GM19025 (cell line): Measurements from ENCODE around the gene MYBPHL.
"Not testable (repeated sequence)": the region's sequence is repeated elsewhere in the genome, so short reads cannot be mapped to it uniquely, and the experiment has no call there.

ENCODE experiments used
- ATAC-seq: cut with Tn5 transposase; IDR thresholded peaks from one replicate; pipeline ENCODE4 v1.9.1; 2021; ENCODE audit warnings: mild to moderate bottlenecking, low read depth, moderate library complexity; ENCODE audit not compliant: unreplicated experiment

MYBPHL gene

GRCh38 chr1:109307274-109308021 lies 637 bp upstream of the MYBPHL start:
- no peak for ATAC-seq

DNA sequence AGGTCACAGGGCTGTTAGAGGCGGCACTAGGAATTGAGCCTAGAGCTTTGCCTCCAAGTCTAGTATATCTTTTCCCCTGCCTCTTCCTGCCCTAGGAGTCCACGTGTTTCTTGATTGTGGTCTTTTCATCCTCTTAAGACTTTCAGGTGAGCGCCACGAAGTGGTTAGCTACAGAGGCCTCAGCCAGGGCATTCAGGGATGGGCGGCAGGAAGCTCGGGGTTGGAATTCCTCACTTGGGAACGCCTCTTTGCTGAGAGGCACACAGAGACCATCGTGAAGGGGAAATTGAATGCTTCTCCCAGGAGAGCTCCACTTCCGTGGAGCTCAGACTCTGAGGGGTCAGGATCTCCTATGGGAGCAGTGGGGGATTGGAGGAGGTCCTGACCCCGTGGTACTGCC lies 820 bp downstream of the MYBPHL start:
- not testable (repeated sequence) for ATAC-seq

- ATAC-seq, result no peak
Measured at GRCh38 chr1:109304226-109304920, 2.4 kb downstream of the MYBPHL start.

- no peak for ATAC-seq
Measured at GRCh38 chr1:109301874-109302273, 4.9 kb downstream of the MYBPHL start.

DNA sequence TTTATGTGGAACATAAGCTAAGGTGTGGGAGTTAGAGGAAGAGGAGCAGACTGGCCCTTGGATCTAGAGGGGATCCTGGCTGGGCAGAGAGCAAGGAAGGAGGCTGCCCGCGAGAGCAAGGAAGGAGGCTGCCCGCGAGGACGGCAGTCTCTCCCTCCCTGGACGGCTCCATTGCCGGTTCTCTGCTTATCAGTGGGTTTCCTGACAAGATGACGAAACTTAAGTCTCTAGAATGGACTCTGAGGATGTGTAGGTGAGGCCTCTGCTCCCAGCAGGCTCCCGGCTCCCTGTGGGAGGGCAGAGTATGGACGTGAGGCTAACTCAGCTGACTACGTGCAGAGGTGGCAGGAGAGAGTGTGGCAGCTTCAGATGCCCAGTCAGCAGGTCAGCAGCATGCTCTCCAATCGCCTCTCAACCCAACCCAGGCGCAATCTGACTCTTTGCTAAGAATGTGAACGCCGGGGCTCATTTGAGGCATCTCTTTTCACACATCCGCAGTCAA lies 6.1 kb downstream of the MYBPHL start:
- no peak for ATAC-seq

DNA sequence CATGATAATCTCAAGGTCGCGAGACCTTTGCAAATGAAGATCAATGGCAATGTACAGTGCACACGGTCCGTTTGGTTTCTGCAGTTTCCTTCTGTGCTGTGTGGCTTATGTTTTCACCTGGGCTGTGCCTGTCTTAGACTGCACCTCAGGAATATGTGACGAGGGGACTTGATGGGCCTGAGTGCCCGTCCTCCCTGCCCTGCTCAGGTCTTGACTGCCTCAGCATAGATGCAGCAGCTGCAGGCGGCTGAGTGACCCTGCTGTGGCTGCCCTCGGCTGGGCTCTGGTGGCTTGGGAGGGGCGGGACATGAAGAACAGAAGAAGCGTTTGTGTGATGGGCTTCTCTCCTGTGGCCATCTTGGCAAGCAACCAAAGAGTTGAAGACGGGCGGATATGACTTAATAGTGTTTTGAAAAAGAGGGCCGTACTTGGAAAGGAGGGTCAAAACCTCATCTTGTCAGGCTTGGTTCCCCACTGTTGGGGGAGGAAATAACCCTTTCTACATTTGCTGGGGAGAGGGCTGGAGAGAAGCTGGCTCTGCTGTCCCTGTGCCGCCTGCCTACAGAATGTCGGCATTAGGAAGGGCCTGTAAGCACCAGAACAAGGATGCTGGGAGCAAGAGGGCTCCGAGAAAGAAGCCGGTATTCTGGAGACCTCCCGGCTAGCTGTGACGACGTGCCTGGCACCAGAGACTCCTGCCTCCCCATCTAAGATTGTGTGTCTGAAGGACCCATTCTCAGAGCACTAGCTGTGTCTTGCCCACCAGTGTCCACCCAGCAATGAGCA lies 7.1 kb downstream of the MYBPHL start:
- ATAC-seq, result no peak

- ATAC-seq, result no peak
Measured at GRCh38 chr1:109298666-109299557, 7.9 kb downstream of the MYBPHL start.

- ATAC-seq, result no peak
Measured at GRCh38 chr1:109296782-109297181, 10.0 kb downstream of the MYBPHL start.

DNA sequence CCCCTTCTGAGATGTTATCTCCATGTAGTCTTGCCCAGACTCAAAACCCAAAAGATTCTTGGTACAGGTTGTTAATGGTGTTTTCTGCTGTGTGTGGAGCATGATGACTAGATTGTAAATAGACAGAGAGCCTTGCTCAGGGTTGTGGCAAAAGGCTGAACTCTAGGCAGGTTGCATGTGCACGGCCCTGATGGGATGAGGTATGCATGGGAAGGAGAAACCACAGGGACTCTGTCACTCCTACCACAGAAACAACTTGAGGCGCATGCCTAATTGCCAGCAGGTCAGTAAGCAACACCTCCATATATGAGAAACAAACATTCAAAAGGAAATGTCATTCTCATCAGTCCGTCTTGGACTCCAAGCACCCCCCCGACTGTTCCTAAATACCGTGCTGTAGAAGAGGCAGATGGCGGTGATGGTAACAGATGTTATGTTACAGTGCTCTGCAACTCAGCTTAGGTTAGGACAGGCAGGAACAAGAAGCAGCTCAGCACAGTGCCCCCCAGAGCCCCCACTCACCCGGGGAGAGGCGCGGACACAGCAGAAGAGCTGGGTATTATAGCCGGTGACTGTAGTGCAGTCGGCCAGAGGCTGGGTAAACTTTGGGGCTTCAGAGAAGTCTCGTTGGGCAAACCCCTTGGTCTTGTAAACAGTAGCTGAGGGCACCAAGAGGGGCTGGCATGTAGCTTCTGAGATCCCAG lies 10.9 kb downstream of the MYBPHL start:
- ATAC-seq, result no peak

DNA sequence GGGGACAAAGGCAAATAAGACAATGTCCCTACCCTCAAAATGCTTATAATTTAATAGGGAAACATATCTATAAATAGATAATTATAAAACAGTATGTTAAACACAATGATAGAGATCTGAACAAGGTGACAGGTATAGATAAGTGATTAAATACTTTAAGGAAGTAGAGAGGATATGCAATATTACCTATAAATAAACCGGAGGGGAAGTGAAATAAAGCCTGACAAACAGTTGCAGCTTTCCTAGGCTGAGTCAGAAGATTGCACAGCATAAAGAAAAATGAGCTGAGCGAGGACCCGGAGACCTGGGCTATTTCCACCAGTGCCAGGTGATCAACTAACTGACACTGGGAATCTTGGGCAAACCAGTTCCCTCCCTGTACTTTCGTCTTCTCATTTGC lies 12.3 kb downstream of the MYBPHL start:
- ATAC-seq, result no peak

DNA sequence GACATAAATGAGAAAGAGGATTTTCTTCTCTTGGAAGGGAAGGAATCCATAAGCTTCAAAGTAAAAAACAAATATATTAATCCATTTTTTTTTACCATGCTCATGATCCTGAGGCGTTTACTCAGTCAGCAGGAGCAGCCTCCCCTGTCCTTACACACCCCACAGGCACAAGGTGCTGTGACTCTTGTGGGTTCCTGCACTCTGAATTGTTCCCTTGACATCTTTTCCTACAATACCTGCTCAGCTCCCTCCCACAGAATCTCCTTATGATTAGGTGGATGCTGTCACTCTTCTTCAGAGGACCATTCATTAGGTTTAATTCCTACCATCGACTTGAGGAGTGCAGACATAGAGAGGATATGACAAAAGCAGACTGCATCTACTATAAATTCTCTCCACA lies 13.8 kb downstream of the MYBPHL start:
- ATAC-seq, result no peak

- ATAC-seq, result no peak
Measured at GRCh38 chr1:109292364-109292763, 14.4 kb downstream of the MYBPHL start.

DNA sequence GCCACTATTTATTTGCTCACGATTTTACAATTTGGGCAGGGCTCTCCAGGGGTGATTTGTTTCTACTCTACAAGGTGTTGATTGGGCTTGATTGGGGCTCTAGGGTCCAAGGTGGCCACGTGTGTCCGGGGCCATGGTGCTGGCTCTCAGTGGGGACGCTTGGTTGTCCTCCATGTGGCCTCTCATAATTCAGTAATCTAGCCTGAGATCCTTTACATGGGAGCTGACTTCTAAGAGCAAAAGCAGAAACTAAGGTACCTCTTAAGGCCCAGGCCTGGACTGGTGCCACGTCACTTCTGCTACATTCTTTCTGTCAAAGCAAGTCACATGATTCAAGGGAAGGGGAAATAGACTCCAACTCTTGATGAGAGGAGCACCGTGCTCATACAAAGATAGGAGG lies 15.8 kb downstream of the MYBPHL start:
- ATAC-seq, result no peak

DNA sequence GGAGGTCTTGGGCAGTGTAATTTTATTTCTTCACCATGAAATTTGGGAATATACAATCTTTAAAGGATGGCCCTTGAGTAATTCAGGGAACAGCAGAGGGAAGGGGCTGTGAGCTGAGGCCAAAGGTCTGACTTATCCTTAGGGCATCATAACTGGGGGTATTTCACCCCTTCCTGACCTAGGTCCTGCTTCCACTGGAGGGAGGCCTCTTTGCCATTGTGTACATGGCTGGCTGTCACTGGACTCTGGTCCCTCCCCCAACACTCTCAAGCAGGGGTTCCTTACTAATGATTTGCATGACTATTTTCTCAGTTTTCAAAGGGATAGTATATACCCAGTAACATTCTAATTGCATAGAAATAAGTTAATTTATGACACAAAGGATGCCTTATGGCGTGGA lies 16.7 kb downstream of the MYBPHL start:
- ATAC-seq, result no peak

DNA sequence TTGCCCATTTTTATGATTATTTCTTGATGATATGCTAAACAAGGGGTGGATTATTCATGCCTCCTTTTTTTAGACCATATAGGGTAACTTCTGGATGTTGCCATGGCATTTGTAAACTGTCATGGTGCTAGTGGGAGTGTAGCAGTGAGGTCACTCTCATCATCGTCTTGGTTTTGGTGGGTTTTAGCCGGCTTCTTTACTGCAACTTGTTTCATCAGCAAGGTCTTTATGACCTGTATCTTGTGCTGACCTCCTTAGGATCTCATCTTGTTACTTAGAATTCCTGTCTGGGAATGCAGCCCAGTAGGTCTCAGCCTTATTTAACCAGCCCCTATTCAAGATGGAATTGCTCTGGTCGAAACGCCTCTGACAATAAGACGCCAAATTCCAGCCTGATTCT lies 20.0 kb downstream of the MYBPHL start:
- not testable (repeated sequence) for ATAC-seq

DNA sequence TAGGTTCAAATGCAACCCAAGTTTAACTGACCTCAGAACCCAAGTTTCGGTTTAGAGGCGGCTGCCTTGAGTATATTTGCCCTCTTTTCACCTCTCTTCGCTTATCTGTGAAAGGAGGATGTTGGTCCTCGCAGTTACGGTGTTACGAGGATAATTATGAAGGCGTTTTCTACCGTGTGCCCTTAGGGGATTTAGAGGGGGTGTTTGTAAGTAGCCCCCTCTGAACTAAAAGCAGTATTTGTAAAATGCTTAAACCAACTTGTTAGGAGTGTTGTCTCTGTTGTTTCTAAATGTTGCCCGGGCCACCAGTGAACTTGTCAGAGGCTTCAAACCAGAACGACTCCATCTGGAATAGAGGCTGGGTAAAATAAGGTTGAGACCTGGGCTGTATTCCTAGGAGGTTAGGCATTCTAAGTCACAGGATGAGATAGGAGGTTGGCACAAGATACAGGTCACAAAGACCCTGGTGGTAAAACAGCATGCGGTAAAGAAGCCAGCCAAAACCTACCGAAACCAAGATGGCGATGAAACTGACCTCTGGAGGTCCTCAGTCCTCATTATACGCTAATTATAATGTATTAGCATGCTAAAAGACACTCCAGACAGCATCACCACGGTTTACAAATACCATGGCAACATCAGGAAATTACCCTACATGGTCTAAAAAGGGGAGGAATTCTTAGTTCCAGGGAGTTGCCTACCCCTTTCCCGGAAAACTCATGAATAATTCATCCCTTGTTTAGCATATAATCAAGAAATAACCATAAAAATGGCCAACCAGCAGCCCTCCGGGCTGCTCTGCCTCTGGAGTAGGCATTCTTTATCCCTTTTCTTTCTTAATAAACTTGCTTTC lies 22.8 kb downstream of the MYBPHL start:
- peak; percentile 11 for ATAC-seq

DNA sequence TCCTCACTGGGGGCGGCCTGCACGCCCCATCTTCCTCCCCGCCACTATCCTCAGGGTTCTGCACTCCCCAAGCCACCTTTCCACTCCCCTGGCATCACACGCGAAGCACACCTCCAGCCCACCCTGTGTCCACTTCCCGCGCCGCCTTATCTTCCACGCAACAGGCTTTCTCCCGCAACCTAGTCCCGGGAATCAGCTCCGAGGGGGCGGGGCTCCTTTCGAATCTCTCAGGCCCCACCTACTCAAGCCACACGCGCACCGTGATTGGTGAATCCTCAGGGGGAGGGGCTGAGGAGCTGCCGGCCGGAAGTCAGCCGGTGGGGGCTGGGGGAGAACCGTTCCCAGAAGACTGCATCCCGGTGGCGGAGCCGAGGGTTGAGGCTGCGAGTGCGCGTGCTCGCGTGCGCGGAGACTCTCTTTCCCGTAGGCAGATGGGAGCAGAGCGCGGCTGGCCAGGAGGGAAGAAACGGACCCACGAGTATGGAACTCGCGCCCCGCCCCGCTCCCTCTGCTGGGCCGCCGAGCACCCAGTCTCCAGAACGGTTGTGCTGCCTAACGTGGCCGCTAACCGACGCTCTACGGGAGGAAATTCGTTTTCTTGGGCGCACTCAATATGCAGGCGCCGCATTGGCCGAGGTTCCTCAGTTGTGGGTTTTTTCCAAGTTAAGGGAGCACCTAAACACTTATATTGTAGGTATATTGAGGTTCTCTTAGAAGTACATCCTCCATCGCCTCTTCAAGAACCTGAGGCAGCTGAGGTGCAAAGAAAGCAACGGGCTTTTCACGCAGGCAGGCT lies 23.7 kb downstream of the MYBPHL start, which contains the start of gene PSRC1:
Gene PSRC1 (minus strand): TSS at position 194 of the 796 bp plus-strand sequence.
- peak; percentile 97 for ATAC-seq

GRCh38 chr1:109282497-109282951 lies 24.3 kb downstream of the MYBPHL start:
- ATAC-seq, result no peak
